GM21390 (cell line): ENCODE results near the gene PRLH.

Experiments used
- ATAC-seq: cut with Tn5 transposase; IDR thresholded peaks from one replicate; pipeline ENCODE4 v1.9.1; 2021; ENCODE audit not compliant: unreplicated experiment

The PRLH gene, protein sequence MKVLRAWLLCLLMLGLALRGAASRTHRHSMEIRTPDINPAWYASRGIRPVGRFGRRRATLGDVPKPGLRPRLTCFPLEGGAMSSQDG

DNA sequence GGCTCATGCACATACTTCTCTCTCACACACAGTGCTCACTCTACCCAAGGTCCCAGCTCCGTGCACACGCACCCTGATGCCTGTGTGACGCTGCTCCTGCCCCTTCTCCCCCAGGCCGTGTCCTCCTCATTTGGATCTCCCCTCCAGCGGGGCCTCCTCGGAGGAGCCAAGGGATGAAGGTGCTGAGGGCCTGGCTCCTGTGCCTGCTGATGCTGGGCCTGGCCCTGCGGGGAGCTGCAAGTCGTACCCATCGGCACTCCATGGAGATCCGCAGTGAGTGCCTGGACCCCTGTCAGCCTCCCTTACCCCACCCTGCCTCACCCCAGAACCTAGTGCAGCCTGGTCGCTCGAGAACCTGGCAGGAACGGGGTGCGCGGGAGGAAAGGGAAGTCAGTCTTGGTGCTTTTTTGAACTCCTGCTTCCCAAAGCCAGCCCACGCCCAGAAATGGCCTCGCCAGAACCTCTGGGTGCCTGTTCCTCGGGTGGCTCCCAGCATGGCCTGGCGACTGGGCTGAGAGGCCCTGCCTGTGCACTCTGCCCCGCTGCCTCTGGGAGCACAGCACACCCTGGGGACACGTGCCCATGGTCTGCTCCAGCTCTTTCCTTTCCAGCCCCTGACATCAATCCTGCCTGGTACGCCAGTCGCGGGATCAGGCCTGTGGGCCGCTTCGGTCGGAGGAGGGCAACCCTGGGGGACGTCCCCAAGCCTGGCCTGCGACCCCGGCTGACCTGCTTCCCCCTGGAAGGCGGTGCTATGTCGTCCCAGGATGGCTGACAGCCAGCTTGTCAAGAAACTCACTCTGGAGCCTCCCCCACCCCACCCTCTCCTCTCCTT, at the start of gene PRLH:
Gene PRLH, plus strand, starts transcription at position 174 of the 835 bp plus-strand sequence. Its CDS starts 0 bp downstream, at position 174.
- ATAC-seq = no peak

DNA sequence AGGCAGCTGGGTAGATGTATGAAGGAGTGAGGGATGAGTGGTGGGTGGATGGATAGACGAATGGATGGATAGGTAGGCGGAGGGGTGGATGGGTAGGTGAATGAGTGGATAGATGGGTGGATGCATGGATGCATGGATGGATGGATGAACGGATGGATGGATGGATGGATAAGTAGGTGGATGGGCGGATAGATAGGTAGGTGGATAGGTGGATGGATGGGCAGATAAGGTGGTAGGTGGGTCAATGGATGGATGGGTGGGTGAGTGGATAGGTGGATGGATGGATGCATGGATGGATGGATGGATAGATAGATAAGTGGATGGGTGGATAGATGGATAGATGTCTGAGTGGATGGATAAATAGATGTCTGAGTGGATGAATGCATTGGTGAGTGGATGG, 49.2 kb upstream of the PRLH start:
- ATAC-seq = no peak

DNA sequence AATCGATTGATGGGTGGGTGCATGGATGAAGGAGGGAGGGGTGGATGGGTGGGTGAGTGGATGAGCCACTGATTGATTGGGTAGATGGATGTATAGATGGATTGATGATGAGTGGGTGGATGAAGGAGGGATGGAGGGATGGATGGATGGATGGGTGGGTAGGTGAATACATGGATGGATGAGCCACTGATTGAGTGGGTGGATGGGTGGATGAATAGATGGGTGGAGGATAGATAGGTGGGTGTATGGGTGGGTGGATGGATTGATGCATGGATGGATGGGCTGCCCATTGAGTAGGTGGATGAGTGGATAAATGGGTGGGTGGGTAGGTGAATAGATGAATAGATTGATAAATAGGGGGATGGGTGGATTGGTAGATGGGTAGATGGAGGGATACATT, 48.4 kb upstream of the PRLH start:
- ATAC-seq = no peak

DNA sequence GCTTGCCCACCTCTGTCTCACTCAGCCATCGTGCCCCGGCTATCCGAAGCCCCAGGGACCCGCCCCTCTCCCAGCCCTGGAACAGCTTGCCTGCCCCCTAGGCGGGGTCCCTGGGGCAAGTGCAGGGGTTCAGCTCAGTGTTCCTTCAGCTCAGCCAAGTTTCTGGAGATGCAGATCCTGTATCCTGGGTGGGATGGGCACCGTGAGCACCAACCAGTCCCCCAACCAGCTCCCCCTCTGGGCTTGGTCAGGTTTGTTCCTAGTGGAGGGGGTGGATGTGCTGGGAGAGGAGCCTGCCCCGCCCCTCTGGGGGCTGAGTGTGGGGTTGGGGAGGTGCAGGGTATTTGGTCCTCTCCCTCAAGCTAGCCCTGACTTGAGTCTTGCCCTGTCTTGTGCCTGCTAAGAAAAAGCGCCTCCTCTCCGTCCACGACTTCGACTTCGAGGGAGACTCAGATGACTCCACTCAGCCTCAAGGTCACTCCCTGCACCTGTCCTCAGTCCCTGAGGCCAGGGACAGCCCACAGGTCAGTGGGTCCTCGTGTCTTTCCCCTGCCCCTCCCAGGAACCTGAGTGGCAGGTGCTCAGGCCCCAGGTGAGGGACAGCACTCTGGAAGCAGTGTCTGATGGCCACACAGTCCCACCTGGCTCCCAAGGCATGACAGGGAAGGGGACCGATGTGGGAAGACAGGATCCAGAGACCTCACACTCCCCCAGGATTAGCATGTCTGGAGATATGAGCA, 46.7 kb upstream of the PRLH start:
- no peak for ATAC-seq

DNA sequence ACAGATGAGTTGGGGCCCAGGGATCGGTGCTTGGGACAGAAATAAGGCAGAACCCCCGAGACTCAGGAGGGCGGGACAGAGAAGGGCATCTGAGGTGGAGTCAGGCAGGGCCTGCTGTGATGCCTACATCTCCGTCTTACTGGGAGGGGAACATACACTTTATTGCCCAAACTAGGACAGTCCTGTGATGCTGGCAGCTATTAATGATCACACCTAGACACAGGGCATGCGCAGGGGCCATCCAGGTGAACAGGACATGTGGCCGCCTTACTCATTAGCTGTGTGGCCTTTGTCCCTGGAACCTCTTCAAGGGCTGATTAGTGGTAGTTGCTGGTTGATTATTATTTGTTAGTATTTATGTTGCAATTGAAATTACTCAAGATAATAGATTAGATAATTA, 46.1 kb upstream of the PRLH start:
- ATAC-seq = no peak

DNA sequence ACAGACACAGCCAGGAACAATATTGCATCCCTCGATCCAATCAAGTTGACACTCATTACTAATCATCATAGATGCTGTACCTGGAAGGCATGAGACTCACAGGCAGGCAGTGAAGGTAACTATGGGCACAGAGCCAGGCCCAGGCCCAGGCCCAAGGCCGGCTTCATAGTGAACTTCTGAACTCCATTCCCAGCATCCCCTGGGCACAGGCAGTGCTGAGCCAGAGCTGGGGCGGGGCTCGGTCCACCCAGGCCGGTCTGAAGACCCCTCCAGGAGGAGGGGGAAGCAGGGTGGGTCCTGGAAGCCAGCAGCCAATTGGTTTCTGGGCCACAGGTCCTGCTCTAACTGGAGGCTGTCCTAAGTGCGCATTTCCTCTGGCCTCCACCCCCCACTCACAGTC, 41.7 kb upstream of the PRLH start:
- no peak for ATAC-seq

DNA sequence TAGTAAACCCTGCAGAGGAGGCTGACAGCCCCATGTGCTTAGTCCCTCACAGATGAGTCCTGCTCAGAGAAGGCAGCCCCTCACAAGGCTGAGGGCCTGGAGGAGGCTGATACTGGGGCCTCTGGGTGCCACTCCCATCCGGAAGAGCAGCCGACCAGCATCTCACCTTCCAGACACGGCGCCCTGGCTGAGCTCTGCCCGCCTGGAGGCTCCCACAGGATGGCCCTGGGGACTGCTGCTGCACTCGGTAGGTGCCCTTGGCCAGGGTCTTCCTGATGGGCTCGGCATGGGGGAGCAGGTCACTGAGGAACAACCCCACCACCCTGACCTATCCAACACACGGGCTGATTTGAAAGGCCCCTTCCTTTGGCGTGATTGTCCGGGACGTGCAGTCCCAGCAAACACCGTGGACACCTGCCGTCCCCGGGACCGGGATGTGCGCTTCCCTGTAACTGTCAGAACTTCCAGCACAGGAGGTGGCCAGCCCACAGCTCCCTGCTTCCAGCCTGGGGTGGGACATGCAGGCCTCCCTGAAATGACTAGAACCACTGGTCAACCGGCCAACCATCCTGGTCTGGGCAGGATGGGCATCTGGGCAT, 40.7 kb upstream of the PRLH start:
- ATAC-seq = no peak

DNA sequence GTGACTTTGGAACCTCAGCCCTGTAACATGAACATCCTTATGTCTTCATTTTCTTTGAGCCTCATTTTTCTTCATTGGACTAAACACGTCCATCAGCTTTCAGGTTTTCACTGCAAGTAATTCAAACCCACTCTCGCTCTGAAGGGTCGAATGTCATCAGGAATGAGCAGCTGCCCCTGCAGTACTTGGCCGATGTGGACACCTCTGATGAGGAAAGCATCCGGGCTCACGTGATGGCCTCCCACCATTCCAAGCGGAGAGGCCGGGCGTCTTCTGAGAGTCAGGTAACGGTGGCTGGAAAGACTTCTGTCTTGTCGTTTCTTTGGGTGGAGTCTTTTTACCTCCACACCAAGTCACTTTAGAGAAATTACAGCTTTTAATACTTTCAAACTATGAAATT, 39.1 kb upstream of the PRLH start:
- ATAC-seq = no peak

DNA sequence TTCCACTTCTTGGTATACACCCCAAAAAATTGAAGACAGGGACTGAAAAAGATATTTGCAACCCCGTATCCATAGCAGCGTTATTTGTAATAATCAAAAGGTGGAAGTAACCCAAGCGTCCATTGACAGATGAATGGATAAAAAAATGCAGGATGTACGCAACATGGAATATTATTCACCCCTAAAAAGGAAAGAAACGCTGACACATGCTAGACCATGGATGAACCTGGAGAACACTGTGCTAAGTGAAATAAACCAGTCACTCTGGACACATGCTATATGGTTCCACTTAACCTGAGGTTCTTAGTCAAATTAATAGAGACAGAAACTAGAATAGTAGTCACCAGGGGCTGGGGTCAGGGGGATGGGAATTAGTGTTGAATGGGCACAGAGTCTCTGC, 38.6 kb upstream of the PRLH start:
- ATAC-seq = no peak

DNA sequence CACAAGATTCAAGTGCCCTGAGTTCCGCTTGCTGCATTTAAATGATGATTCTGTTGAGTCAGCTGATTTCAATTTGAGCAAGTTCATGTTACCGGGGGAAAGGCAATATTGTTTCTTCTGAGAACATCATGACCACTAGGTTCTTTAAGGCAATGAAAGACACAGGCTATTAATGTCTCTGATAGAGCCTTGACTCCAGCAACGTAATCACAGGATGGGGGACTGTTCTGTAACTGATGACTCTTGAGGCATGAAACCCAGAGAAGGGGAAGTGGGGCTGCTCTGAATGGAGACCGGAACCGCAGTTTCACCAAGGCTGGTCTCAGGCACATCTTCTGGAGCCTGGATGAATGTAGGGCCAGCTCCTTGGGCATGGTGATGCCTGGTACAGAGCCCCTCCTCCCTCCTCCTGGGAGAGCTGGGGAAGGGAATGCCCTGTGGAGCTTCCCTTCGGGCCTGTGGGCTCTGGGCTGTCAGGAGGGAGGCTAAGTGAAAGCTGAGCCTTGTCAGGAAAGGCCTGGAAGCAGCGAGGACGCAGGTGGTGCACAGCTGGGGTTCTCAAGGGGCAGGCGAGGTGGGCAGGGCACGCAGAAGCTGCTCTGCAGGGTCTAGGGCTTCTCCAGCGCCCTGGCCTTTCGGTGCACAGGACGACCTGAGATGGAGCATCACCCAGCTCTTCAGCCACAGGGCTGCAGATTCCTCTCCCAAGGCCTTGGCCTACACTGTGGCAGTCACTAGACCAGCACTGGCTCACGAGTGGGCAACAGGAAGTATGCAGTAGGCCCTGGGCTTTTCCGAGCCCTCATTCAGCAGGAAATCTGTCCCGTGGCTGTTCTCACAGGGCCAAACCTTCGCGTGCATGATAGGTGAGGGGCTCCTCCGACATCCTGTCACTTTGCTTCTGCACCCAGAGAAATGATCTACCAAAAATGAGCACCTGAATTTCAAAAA, 36.6 kb upstream of the PRLH start:
- ATAC-seq = peak; percentile 91

DNA sequence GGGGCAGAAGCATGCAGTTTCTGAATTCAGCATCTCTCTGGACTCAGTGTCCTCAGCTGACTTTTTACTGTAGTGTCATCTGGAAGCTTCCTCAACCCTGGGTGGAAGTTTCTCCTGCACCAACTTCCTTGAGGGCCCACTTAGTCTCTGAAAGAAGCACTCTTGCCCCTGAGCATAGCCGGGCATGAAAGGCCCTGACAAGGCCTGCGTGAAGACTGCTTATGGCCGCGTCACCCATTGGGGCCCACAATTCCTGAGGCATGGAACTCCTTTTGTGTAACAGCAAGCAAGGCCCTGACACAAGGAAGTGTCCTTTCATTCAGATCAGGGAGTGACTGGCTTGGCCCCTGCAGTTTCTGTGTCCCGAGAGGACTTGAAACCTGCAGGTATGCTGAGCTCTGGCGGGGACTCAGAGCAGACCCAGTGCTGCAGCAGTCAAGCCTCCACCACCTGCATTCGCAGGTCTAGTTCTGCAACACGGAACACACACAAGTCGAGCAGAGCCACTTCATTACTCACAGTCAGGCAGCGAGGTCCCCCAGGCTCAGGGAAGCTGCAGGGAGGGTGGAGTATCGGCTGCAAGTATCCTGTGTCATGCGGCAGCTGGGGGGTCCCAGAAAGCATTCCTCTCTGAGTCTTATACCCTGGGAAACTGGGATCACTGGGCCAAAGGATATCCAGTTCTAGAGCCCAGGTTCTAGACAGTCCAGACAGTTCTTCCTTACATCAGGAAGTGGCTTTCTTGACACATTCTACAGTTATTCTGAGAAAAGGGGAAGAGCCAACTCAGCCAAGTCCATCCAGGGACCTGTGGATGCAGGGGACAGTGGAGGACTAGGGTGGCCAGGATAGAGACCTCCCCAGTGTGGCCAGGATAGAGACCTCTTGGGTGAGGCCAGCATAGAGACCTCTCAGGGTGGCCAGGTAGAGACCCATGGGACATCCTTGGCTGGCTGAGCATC, 35.6 kb upstream of the PRLH start:
- peak; percentile 54 for ATAC-seq

DNA sequence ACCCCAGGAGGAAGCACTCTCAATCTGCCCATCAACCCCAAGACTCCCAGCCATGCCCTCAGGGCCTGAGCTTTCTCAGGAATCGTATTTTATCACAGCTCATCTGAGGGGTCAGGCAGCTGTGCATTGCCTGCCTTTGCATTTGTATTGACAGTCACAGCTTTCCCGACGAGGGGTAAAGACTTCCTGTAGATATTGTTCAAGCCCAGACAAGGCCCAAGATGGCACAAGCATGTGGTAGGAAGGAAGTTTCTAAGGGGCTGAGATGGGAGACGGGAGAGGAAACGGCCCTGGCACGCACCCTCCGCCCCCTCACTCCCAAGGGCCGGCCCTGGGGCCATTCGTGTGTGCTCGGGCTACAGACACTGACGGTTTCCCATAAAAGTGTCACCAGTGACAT, 34.2 kb upstream of the PRLH start:
- no peak for ATAC-seq

DNA sequence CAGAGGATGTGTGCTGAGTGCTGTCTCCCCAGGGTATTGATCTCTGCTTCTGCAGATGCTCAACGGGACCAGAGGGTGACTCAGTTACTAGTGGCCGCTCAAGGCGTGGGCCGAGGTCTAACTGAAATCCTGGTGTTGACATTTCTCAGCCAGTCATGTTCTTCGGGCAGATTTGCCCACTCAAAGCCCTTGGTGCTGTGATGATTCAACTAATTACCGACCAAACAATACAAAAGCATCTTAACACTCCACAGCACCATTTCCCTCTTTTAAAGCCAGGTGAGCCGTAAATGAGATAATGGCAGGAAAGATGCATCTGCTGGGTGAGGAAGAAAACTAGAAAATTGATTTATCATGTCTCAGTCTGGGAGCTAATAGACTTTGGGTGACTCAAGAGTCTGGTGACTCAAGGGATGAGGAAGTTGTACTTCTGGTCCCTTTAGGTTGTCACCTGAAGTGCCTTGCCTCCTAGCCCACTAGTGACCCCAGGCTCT, 32.7 kb upstream of the PRLH start:
- ATAC-seq = no peak

DNA sequence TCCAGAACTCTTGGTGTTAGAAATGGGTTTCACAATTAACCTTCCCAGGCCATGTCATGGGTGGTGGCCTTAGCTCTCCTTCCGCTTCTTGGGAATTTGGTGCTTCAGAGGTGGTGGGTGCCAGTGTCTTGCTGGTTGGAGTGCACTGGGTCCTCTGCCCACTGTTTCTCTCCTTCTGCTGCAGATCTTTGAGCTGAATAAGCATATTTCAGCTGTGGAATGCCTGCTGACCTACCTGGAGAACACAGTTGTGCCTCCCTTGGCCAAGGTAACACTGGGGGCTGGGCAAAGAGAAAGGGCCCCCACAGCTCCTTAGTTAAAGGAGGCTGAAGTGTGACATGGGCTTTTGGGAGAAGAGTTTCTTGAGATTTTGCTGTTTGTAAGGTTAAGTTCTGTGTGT, 32.0 kb upstream of the PRLH start:
- no peak for ATAC-seq

DNA sequence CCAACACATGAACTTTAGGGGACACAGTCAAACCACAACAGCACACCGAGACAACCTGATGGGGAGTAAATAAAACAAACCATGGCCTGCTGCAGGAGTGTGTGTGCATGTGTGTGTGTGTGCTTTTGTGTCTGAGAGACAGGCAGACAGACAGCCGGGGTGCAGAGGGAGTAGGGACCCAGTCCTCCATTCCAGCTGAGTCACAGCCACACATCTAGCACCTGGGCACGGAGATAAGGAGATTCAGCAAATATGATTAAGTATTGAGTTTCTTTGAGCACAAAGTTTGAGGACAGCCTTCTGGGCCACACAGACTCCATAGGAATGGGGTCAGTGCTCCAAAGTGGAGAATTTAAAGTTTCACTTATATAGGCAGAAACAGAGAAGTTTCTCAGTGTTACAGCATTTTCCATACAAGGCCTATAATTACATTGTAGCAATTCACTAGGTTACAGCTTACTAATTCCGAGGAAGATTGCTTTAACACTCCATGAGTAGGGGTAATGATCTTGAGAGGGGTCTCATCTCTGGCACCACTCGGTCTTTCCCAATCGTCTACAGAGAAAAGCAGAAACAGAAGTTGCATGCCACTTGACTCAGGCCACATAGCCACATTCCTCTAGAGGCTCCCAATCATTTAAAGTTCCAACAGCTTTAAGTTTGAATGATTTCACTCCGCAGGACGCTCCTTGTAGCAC, 30.8 kb upstream of the PRLH start:
- ATAC-seq = no peak

DNA sequence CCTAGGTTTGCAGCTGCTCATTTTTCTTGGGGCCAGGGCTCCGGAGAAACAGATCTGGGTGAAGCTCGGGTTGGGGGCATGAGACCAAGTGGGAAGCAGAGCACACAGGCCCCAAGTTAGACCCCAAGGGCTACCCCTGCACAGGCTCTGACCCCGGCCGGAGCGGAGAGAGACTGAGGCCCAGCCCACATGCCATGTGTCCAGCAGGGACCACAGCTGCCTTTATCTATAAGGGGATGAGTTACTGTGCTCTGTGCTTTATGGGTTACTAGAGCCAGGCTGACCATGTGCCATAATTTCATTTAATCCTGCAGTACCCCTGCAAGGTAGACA, 30.3 kb upstream of the PRLH start:
- ATAC-seq = no peak

DNA sequence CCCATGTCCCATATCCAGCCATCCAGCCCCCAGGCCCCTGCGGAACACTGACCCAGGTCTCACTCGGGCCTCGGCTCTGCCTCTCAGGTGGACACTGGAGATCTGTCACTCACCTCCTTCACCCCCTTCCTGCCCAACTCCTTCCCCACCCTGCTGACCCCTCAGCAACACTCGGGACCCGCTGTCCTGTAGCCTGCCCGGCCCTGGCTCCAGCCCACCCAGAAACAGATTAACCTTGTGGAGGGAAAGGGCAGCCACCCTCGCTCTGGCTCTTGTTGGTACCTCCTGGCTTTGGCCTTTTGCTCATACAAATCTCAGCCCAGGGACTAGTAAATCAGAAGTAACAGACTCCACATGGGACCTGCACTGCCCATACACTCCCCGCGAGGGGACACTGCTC, 29.8 kb upstream of the PRLH start:
- no peak for ATAC-seq

DNA sequence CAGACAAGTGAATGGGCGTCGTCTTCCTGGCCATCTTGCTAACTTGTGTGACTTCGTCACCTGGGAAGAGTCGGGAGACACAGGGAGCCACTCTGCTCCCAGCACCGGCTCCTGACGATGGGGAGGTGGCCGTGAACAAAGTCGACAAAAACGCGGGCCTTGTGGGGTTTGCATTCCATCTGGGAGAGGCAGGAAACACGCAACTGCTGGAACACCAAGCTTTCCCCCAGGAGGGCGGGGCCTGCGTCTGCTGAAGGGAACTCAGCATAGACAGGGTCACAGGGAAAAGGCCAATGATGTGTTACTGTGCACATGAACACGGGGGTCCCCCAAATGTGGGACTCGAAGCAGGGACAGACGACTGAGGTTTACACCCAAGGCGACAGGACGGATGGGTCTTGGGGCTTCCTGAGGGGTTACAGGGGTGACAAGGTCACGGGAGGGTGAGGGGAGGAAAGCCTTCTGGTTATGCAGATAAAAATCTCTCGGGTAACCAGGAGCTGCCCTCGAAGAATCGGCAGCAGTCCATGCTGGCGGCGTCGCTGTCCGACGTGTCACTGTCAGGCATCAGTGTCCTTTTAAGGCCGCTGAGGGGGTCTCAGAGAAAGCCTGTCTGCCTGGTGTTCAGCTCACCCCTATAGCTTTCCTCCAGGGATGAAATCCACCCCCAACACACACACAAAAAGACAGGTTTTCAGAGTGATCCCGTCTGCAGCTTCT, 28.2 kb upstream of the PRLH start:
- ATAC-seq = no peak
